Osteoblast (primary cell): ENCODE data around the gene PLXNC1. TPM values are rescaled to one million over a fixed set of nuclear protein-coding genes. Genes with fewer than 3 reads are reported as not detected.

ENCODE experiments used
- DNase-seq: peaks from one replicate; pipeline ENCODE4 v3.0.0; 2011; ENCODE audit warnings: low spot score, mixed read lengths; ENCODE audit not compliant: insufficient read length; ENCODE audit errors: missing footprints
- H2AFZ ChIP-seq: 2 replicates; pipeline ENCODE4 v1.6.0; 2011; ENCODE audit warnings: mild to moderate bottlenecking, low read length
- H3K27ac ChIP-seq: 2 replicates; pipeline ENCODE4 v1.5.1; 2011; ENCODE audit warnings: mild to moderate bottlenecking, low read depth, low read length, moderate library complexity
- H3K27me3 ChIP-seq: 2 replicates; pipeline ENCODE4 v1.6.0; 2012; ENCODE audit warnings: mild to moderate bottlenecking, control low read depth, inconsistent platforms, low read length, moderate library complexity; ENCODE audit not compliant: insufficient read depth
- H3K36me3 ChIP-seq: 2 replicates; pipeline ENCODE4 v1.5.1; 2011; ENCODE audit warnings: mild to moderate bottlenecking, low read length, control low read depth, moderate library complexity; ENCODE audit not compliant: insufficient read depth
- H3K4me1 ChIP-seq: 2 replicates; pipeline ENCODE4 v1.5.1; 2011; ENCODE audit warnings: mild to moderate bottlenecking, low read length, control low read depth, moderate library complexity; ENCODE audit not compliant: insufficient read depth
- H3K4me2 ChIP-seq: 2 replicates; pipeline ENCODE4 v1.6.0; 2011; ENCODE audit warnings: mild to moderate bottlenecking, low read length; ENCODE audit not compliant: insufficient read depth
- H3K4me3 ChIP-seq: fragments of 200-600 bp; sonication (generic); 3 replicates; pipeline ENCODE4 v1.5.1; 2012; ENCODE audit warnings: mild to moderate bottlenecking, low read length, inconsistent platforms; ENCODE audit not compliant: insufficient read depth
- H3K79me2 ChIP-seq: 2 replicates; pipeline ENCODE4 v1.6.0; 2012; ENCODE audit warnings: mild to moderate bottlenecking, low read length, control low read depth, inconsistent platforms; ENCODE audit not compliant: insufficient read depth
- H3K9me3 ChIP-seq: 2 replicates; pipeline ENCODE4 v1.5.1; 2011; ENCODE audit warnings: low read depth, low read length, control low read depth
- H4K20me1 ChIP-seq: 2 replicates; pipeline ENCODE4 v1.6.0; 2012; ENCODE audit warnings: mild to moderate bottlenecking, low read length, control low read depth; ENCODE audit not compliant: insufficient read depth
- total RNA-seq: library from RNA; depleted of rRNA; stranded (reverse); fragments of >200 nt; gene quantifications from 2 replicates; pipeline ENCODE4 v1.2.3, GENCODE V29; 2012
- TF ChIP-seq, protein P1 (sequence below): IDR thresholded peaks from 2 replicates; pipeline ENCODE4 v1.5.1; 2011; ENCODE audit warnings: mild to moderate bottlenecking, low read depth, low read length, moderate library complexity; ENCODE audit errors: extremely low read depth

PLXNC1 gene
- total RNA-seq, 1 donor: 3.3 TPM

GRCh38 chr12:94261119-94261518 lies 112.7 kb downstream of the PLXNC1 start:
- Histone ChIP-seq H3K79me2 (no peaks in the 10 kb centered on the region), H3K9me3 (no peaks in the 10 kb centered on the region), H4K20me1 (no peaks in the 10 kb centered on the region), H3K4me3 (no peak overlapping the region), H3K27ac (no peak overlapping the region), H3K27me3 (no peaks in the 10 kb centered on the region), H3K4me2 (no peak overlapping the region), H3K4me1 (peaks cover 8% of the 10 kb centered on the region), H3K36me3 (no peaks in the 10 kb centered on the region), H2AFZ (no peak overlapping the region)
- DNase-seq: no peak
- TF ChIP-seq, protein P1, sequence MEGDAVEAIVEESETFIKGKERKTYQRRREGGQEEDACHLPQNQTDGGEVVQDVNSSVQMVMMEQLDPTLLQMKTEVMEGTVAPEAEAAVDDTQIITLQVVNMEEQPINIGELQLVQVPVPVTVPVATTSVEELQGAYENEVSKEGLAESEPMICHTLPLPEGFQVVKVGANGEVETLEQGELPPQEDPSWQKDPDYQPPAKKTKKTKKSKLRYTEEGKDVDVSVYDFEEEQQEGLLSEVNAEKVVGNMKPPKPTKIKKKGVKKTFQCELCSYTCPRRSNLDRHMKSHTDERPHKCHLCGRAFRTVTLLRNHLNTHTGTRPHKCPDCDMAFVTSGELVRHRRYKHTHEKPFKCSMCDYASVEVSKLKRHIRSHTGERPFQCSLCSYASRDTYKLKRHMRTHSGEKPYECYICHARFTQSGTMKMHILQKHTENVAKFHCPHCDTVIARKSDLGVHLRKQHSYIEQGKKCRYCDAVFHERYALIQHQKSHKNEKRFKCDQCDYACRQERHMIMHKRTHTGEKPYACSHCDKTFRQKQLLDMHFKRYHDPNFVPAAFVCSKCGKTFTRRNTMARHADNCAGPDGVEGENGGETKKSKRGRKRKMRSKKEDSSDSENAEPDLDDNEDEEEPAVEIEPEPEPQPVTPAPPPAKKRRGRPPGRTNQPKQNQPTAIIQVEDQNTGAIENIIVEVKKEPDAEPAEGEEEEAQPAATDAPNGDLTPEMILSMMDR: no peak

DNA sequence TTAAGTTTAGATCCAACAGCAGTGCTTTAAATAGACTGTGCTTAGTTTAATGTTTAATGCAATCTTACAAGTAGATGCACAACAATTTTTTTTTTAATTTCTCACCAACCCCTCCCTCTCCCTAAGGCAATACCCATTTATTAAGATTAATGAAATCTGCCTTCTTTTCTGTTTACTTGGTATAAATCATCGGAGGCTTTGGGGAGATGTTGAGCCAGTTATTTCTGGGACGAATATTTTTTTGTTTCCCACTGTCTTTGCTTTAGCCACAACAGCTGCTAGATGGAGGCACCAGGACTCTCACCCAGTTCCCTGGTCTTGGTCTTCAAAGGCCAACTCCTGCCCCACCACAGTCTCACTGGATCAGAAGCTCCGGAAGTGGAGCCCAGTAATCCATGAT lies 113.4 kb downstream of the PLXNC1 start:
- Histone ChIP-seq H3K27me3 (no peaks in the 10 kb centered on the region), H3K36me3 (no peaks in the 10 kb centered on the region), H3K27ac (peak overlapping the region; percentile 70), H3K4me3 (peak overlapping the region; percentile 85), H3K4me2 (peak overlapping the region; percentile 84), H4K20me1 (no peaks in the 10 kb centered on the region), H3K79me2 (no peaks in the 10 kb centered on the region), H2AFZ (peak overlapping the region; percentile 77), H3K9me3 (no peaks in the 10 kb centered on the region), H3K4me1 (peaks cover 13% of the 10 kb centered on the region)
- DNase-seq: no peak
- TF ChIP-seq, protein P1: no peak

GRCh38 chr12:94262228-94263010 lies 114.0 kb downstream of the PLXNC1 start:
- H4K20me1 ChIP-seq: no peaks in the 10 kb centered on the region
- H3K4me3 ChIP-seq: peak overlapping the region; percentile 85
- peak overlapping the region; percentile 70 for H3K27ac ChIP-seq
- no peaks in the 10 kb centered on the region for H3K36me3 ChIP-seq
- H3K79me2 ChIP-seq: no peaks in the 10 kb centered on the region
- DNase-seq: peak; percentile 91
- H3K9me3 ChIP-seq: no peaks in the 10 kb centered on the region
- TF ChIP-seq, protein P1: no peak
- peaks cover 19% of the 10 kb centered on the region for H3K4me1 ChIP-seq
- no peaks in the 10 kb centered on the region for H3K27me3 ChIP-seq
- peak overlapping the region; percentile 95 for H2AFZ ChIP-seq
- H3K4me2 ChIP-seq: peak overlapping the region; percentile 84

DNA sequence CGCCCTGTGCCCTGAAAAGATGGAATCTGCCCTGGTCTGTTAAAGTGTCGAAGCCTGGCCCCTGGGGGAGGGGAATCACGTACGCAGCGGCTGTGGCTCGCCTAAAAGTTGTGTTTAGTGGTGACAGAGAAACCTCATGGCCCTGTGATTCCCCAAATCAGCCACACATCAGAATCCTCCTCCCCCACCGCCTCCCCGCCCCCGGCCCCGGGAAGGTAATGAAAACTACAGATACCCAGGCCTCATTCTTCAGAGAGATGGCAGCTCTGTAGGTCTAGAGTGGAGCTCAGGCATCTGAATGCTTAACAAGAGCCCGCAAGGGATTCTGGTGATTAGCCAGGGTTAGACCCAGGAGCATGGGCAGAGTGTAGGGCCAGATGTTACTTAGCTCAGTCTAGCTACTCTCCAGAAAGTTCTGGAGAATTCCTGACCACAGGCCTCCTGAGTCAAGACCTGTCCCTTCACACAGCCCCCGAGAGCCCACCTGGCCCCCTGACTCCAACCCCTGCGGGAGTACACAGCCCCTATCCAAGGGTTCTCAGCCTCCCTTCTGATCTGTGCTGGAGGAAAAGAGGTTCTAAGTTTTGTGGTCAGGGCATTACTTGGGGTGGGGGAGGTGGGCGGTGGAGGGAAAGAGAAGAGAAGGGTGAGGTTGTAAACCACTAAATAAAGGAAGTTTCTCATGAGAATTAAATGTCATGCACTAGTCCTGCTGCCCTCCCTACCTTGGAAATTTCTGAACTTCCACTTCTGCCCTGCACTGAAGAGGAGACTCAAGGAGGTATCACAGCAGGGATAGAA lies 114.8 kb downstream of the PLXNC1 start:
- no peaks in the 10 kb centered on the region for H3K27me3 ChIP-seq
- peak; percentile 65 for DNase-seq
- peak overlapping the region; percentile 85 for H3K4me3 ChIP-seq
- peak overlapping the region; percentile 70 for H3K27ac ChIP-seq
- no peaks in the 10 kb centered on the region for H3K79me2 ChIP-seq
- peaks cover 23% of the 10 kb centered on the region for H3K4me1 ChIP-seq
- TF ChIP-seq, protein P1: no peak
- no peaks in the 10 kb centered on the region for H4K20me1 ChIP-seq
- peak overlapping the region; percentile 84 for H3K4me2 ChIP-seq
- H3K36me3 ChIP-seq: no peaks in the 10 kb centered on the region
- H3K9me3 ChIP-seq: no peaks in the 10 kb centered on the region
- H2AFZ ChIP-seq: peak overlapping the region; percentile 95
